Measurements from ENCODE around the gene SRSF11. TPM values are rescaled to one million over a fixed set of nuclear protein-coding genes. Genes with fewer than 3 reads are reported as not detected.
A peak's percentile ranks its signal among the peaks of the same experiment; 100 is the strongest.
"Not testable (repeated sequence)": the region's sequence is repeated elsewhere in the genome, so short reads cannot be mapped to it uniquely, and the experiment has no call there.

SRSF11 gene, protein sequence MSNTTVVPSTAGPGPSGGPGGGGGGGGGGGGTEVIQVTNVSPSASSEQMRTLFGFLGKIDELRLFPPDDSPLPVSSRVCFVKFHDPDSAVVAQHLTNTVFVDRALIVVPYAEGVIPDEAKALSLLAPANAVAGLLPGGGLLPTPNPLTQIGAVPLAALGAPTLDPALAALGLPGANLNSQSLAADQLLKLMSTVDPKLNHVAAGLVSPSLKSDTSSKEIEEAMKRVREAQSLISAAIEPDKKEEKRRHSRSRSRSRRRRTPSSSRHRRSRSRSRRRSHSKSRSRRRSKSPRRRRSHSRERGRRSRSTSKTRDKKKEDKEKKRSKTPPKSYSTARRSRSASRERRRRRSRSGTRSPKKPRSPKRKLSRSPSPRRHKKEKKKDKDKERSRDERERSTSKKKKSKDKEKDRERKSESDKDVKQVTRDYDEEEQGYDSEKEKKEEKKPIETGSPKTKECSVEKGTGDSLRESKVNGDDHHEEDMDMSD
- 187 and 195 TPM in 2 replicates for total RNA-seq

DNA sequence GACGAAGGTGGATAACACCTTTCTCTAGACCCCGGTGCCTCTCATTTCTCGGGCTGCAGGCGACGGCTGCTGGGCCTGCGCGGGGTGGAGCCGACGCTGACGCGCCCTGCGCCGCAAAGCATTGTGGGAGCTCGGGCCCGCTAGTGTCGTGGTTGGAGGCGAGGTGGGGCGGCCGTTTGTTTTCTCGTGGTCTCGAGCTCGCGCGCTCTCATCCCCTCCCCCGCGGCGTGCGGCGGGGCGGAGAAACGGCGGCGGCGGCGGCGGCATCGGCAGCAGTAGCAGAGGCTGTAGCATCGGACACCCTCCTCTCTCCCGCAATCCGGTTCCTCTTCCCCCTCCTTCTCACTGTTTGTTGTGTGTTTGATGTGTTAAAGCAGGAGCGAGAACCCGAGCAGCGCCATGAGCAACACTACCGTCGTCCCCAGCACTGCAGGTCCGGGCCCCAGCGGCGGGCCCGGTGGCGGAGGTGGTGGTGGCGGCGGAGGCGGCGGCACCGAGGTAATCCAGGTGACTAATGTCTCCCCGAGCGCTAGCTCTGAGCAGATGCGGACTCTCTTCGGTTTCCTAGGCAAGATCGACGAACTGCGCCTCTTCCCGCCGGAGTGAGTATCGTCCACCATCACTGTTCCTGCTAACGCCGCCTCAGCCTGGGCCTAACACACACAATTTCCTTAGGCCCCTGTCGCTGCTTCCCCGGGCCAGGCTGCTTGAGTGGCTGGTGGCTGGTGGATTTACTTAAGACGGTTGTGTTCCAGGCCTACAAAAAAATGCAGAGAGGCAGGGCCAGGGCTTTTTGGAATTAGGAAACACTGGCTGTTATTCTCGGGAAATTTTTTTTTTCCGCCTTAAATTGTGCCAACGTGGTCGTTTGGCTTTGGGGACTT lies at the start of gene SRSF11:
SRSF11 (plus strand) TSS at position 143 of the 884 bp plus-strand sequence; CDS start at position 400, 257 bp downstream.
- Mint-ChIP-seq H3K27me3 (no peaks in the 10 kb centered on the region), H3K9me3 (no peaks in the 10 kb centered on the region), H3K4me3 (peak within 1 kb of the TSS; percentile 96), H3K36me3 (ENCODE audit: low read depth) (peaks cover 36% of the 10 kb centered on the region), H3K27ac (peak within 1 kb of the TSS; percentile 99), H3K4me1 (peaks cover 33% of the 10 kb centered on the region)
- intact Hi-C loops (cut with micrococcal nuclease): loop anchor here (1.0 to 5.0 kb wide), 4 partner anchors 16 to 861 kb away; partner anchors contain the start of genes ANKRD13C, CTH, LRRC40 and ZRANB2
- DNase-seq: peak; percentile 99

DNA sequence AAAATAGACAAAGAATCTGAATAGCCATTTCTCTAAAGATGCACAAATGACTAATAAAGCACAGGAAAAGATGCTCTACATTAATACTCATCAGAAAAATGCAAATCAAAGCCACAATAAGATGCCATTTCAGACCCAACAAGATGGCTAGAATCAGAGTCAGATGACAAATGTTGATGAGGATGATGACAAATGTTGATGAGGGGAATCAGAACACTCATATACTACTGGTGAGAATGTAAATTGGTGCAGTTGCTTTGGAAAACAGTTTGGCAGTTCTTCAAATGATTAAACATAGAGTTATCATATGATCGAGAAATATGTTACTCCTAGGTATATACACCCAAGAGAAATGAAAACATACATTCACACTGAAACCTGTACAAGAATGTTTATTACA lies 49.7 kb upstream of the SRSF11 start:
- Mint-ChIP-seq H3K27me3 (no peaks in the 10 kb centered on the region), H3K4me3 (no peak overlapping the region), H3K27ac (no peak overlapping the region), H3K36me3 (ENCODE audit: low read depth) (peaks cover 19% of the 10 kb centered on the region), H3K9me3 (no peaks in the 10 kb centered on the region), H3K4me1 (peaks cover 7% of the 10 kb centered on the region)
- intact Hi-C loops (cut with micrococcal nuclease): no loop called here
- no peak for DNase-seq

DNA sequence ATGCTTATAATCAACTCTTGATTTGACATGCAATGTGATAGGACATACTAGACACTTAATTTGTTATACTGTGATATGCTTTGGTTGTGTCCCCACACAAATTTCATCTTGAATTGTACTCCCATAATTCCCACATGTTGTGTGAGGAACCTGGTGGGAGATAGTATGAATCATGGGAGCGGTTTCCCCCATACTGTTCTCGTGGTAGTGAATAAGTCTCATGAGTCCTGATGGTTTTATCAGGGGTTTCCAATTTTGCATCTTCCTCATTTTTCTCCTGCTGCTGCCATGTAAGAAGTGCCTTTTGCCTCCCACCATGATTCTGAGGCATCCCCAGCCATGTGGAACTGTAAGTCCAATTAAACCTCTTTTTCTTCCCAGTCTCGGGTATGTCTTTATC lies 36.0 kb upstream of the SRSF11 start:
- H3K9me3 Mint-ChIP-seq; H3K4me1 Mint-ChIP-seq; H3K27ac Mint-ChIP-seq; intact Hi-C loops (cut with micrococcal nuclease); H3K4me3 Mint-ChIP-seq; DNase-seq; H3K27me3 Mint-ChIP-seq: not testable (repeated sequence)
- peaks cover 13% of the 10 kb centered on the region for H3K36me3 Mint-ChIP-seq (ENCODE audit: low read depth)

DNA sequence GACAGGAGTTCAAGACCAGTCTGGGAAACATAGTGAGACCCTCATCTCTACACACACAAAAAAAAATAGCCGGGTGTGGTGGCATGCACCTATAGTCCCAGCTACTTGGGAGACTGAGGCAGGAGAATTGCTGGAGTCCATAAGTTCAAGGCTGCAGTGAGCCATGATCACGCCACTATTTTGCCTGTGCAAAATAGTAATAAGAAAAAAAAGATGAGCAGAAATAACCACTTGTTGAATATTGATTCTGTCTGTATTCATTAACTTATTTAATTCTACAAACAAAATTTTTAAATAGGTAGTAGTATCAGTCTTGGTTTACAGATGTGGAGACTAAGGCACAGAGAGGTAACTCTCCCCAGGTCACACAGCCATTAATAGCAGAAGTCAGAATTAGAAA lies 32.7 kb upstream of the SRSF11 start:
- H3K36me3 Mint-ChIP-seq (ENCODE audit: low read depth): peaks cover 13% of the 10 kb centered on the region
- H3K27ac Mint-ChIP-seq: no peak overlapping the region
- no peak for DNase-seq
- H3K27me3 Mint-ChIP-seq: no peaks in the 10 kb centered on the region
- H3K4me1 Mint-ChIP-seq: peaks cover 2% of the 10 kb centered on the region
- no peak overlapping the region for H3K4me3 Mint-ChIP-seq
- H3K9me3 Mint-ChIP-seq: peaks cover 6% of the 10 kb centered on the region
- intact Hi-C loops (cut with micrococcal nuclease): no loop called here

DNA sequence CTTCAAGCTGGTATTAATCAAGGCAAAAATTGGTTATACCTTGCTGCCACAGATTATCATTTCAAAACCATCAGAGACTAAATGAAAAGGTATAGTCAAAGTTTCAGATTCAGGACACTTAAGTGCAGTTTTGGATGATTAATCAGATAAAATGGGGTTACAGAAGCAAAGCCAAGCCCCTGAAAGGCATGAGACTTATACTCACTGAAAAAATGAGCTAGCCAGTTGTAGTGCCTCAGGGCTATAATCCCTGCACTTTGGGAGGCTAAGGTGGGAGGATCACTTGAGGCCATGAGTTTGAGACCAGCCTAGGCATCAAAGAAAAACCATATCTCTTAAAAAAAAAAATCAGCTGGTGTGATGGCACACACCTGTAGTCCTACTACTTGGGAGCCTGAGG lies 31.0 kb upstream of the SRSF11 start:
- peaks cover 6% of the 10 kb centered on the region for H3K9me3 Mint-ChIP-seq

DNA sequence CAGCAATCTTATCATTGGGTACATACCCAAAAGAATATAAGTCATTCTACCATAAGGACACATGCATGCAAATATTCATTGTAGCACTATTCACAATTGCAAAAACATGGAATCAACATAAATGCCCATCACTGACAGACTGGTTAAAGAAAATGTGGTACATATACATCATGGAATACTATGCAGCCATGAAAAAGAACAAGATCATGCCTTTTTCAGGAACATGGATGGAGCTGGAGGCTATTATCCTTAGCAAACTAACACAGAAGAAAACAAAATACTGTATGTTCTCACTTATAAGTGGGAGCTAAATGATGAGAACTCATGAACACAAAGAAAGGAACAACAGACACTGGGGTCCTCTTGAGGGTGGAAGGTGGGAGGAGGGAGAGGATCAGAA lies 28.7 kb upstream of the SRSF11 start:
- H3K27me3 Mint-ChIP-seq; intact Hi-C loops (cut with micrococcal nuclease); H3K4me1 Mint-ChIP-seq; H3K36me3 Mint-ChIP-seq (ENCODE audit: low read depth); H3K27ac Mint-ChIP-seq; H3K4me3 Mint-ChIP-seq; H3K9me3 Mint-ChIP-seq; DNase-seq: not testable (repeated sequence)

More for the DNA sequence above, 31.0 kb upstream of the SRSF11 start:
- intact Hi-C loops (cut with micrococcal nuclease): no loop called here
- H3K4me3 Mint-ChIP-seq: no peak overlapping the region
- H3K27me3 Mint-ChIP-seq: no peaks in the 10 kb centered on the region
- H3K4me1 Mint-ChIP-seq: peaks cover 2% of the 10 kb centered on the region
- H3K36me3 Mint-ChIP-seq (ENCODE audit: low read depth): peaks cover 8% of the 10 kb centered on the region
- no peak overlapping the region for H3K27ac Mint-ChIP-seq
- DNase-seq: no peak

DNA sequence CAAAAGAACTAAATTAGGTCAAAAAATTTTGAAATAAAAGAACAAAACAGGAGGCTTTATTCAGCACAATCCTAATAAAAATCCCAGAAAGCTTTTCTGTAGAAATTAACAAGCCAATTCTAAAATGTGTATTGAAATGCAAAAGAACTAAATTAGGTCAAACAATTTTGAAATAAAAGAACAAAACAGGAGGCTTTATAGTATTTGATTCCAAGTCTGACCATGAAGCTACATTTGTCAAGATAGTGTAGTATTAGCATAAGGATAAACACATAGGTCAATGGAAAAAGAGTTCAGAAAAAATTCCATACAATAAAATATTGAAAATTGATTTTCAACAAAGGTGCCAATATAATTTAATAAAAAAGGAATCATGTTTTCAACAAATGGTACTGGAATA lies 26.6 kb upstream of the SRSF11 start:
- H3K27ac Mint-ChIP-seq: no peak overlapping the region
- intact Hi-C loops (cut with micrococcal nuclease): no loop called here
- no peaks in the 10 kb centered on the region for H3K27me3 Mint-ChIP-seq
- no peak for DNase-seq
- H3K9me3 Mint-ChIP-seq: peaks cover 6% of the 10 kb centered on the region
- peaks cover 2% of the 10 kb centered on the region for H3K4me1 Mint-ChIP-seq
- peaks cover 10% of the 10 kb centered on the region for H3K36me3 Mint-ChIP-seq (ENCODE audit: low read depth)
- H3K4me3 Mint-ChIP-seq: no peak overlapping the region

DNA sequence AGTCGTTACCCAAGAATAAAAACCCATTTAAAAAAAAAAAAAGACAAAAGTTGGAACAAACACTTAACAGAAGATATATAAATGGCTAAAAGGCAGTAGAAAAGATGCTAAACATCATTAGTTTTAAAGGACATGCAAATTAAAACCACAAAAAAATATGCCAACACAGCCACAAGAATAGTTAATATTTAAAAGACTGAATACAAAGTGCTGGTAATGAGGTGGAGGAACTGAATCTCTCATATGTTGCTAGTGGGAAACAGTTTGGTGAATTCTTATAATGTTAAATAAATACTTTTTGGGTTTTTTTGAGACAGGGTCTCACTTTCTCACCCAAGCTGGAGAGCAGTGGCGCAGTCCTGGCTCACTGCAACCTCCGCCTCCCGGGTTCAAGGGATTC lies 25.8 kb upstream of the SRSF11 start:
- Mint-ChIP-seq H3K4me1 (peaks cover 2% of the 10 kb centered on the region), H3K36me3 (ENCODE audit: low read depth) (peaks cover 10% of the 10 kb centered on the region), H3K9me3 (peaks cover 6% of the 10 kb centered on the region), H3K27ac (no peak overlapping the region), H3K27me3 (no peaks in the 10 kb centered on the region), H3K4me3 (no peak overlapping the region)
- DNase-seq: no peak
- intact Hi-C loops (cut with micrococcal nuclease): no loop called here

DNA sequence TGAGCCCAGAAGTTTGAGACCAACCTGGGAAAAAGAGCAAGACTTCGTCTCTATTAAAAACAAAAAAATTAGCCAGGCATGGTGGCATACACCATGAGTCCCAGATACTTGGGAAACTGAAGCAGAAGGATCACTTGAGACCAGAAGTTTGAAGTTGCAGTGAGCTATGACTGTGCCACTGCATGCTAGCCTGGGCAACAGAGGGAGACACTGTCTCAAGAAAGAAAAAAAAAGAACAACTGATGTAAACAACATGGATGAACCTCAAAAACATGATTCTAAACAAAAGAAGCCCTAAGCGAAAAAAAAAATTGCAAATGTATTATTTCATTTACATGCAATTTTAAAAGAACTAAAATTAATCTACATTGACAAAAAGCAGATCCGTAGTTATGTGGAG lies 24.8 kb upstream of the SRSF11 start:
- Mint-ChIP-seq H3K4me1 (peaks cover 4% of the 10 kb centered on the region), H3K36me3 (ENCODE audit: low read depth) (peaks cover 10% of the 10 kb centered on the region), H3K27me3 (no peaks in the 10 kb centered on the region), H3K4me3 (no peak overlapping the region), H3K27ac (no peak overlapping the region), H3K9me3 (peaks cover 6% of the 10 kb centered on the region)
- intact Hi-C loops (cut with micrococcal nuclease): no loop called here
- DNase-seq: no peak

DNA sequence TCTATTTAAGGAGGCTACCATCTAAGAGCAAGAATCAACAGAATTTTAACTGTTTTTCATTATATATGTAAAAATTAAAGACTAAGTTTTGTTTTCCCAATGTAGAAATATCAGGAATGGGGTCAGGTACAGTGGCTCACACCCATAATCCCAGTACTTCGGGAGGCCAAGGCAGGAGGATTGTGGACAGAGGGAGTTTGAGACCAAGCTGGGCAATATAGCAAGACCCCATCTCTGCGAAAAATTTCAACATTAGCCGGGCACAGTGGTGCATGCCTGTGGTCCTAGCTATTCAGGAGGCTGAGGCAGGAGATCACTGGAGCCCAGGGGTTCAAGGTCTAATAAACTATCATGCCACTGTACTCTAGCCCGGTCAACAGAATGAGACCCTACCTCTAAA lies 21.1 kb upstream of the SRSF11 start:
- Mint-ChIP-seq H3K9me3 (no peaks in the 10 kb centered on the region), H3K36me3 (ENCODE audit: low read depth) (peaks cover 4% of the 10 kb centered on the region), H3K4me1 (peaks cover 27% of the 10 kb centered on the region), H3K27ac (no peak overlapping the region), H3K4me3 (no peak overlapping the region), H3K27me3 (no peaks in the 10 kb centered on the region)
- DNase-seq: no peak
- intact Hi-C loops (cut with micrococcal nuclease): no loop called here

DNA sequence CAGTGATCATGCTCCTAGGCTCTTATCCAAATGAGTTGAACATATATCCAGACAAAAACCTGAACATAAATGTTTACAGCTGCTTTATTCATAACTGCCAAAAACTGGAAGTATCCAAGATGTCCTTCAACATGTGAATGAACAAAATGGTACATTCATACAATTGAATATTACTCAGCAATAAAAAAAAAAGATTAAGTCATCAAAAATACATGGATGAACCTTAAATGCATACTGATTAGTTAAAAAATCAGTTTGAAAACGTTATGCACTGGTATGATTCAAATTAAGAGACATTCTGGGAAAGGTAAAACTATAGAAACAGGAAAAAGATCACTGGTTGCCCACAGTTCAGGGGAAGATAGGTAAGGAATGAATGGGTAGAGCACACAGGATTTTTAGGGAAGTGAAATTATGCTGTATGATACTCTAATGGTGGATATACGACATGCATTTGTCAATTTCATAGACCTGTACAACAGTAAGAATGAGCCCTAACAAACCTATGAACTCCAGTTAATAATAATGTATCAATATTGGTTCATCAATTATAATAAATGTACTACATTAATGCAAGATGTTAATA lies 18.9 kb upstream of the SRSF11 start:
- no peaks in the 10 kb centered on the region for H3K27me3 Mint-ChIP-seq
- no peak overlapping the region for H3K27ac Mint-ChIP-seq
- no peak for DNase-seq
- H3K9me3 Mint-ChIP-seq: no peaks in the 10 kb centered on the region
- intact Hi-C loops (cut with micrococcal nuclease): no loop called here
- H3K36me3 Mint-ChIP-seq (ENCODE audit: low read depth): peaks cover 6% of the 10 kb centered on the region
- H3K4me3 Mint-ChIP-seq: no peak overlapping the region
- H3K4me1 Mint-ChIP-seq: peaks cover 31% of the 10 kb centered on the region

DNA sequence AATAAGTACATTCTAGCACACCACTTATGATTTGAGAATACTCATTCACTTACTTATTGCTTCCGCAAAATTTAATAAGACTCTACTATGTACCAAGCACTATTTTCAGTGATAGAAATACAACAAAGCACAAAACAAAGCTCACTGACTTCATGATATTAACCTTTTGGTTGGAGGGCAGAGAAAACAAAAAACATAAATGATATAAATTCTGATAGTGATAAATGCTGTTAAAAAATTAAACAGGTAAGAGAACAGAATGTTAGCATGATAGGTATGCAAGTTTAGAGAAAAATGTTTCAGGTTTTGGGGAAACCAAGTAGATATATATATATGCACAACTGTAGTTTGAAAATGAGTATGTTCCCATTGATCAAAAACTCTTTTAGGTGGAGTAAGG lies 17.0 kb upstream of the SRSF11 start:
- peak overlapping the region; percentile 99 for H3K27ac Mint-ChIP-seq
- peaks cover 14% of the 10 kb centered on the region for H3K36me3 Mint-ChIP-seq (ENCODE audit: low read depth)
- H3K27me3 Mint-ChIP-seq: no peaks in the 10 kb centered on the region
- intact Hi-C loops (cut with micrococcal nuclease): no loop called here
- peak overlapping the region; percentile 95 for H3K4me3 Mint-ChIP-seq
- peaks cover 42% of the 10 kb centered on the region for H3K4me1 Mint-ChIP-seq
- no peak for DNase-seq
- no peaks in the 10 kb centered on the region for H3K9me3 Mint-ChIP-seq

DNA sequence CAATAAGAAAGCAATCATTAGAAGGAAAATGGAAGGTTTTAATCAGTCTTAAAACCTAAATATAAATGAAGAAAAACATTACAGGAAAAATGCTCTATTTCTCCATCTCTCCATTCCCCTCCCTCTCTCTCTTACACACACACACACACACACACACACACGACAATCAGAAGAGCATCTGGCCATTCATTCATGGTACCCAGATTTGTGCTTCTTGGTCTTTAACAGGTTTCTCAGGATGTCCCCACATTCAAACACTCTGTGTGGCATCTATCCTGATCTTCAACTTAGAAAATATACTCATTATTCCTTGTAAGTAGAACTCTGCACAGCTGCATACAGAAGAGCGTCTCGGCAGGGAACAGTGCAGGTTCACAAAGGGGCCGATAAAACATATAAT lies 16.6 kb upstream of the SRSF11 start:
- no peak for DNase-seq
- peak overlapping the region; percentile 99 for H3K27ac Mint-ChIP-seq
- H3K9me3 Mint-ChIP-seq: no peaks in the 10 kb centered on the region
- peaks cover 14% of the 10 kb centered on the region for H3K36me3 Mint-ChIP-seq (ENCODE audit: low read depth)
- peak overlapping the region; percentile 95 for H3K4me3 Mint-ChIP-seq
- intact Hi-C loops (cut with micrococcal nuclease): no loop called here
- no peaks in the 10 kb centered on the region for H3K27me3 Mint-ChIP-seq
- H3K4me1 Mint-ChIP-seq: peaks cover 42% of the 10 kb centered on the region

DNA sequence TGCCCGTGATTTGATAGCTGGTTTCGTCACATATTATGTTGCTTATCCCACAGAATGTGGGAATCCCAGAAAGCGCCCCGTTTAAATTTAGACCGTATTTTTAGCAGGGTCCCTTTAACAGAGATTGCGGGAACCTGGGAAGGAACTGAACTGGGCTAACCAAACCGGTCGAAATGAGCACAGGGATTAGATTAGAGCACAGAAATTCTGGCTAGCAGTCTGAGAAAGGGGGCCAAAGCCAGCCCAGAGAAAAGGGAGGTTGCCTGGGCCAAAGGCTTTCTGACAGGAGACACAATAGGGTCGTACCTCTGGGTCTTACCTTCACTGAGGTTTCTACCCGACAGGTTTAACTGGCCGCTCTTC lies 16.1 kb upstream of the SRSF11 start:
- peaks cover 46% of the 10 kb centered on the region for H3K4me1 Mint-ChIP-seq
- intact Hi-C loops (cut with micrococcal nuclease): loop anchor here (1.0 kb wide), 5 partner anchors 9 to 876 kb away; partner anchors contain the start of genes ANKRD13C, CTH, SRSF11 and ZRANB2
- peaks cover 18% of the 10 kb centered on the region for H3K36me3 Mint-ChIP-seq (ENCODE audit: low read depth)
- peak overlapping the region; percentile 95 for H3K4me3 Mint-ChIP-seq
- DNase-seq: no peak
- no peaks in the 10 kb centered on the region for H3K27me3 Mint-ChIP-seq
- no peaks in the 10 kb centered on the region for H3K9me3 Mint-ChIP-seq
- H3K27ac Mint-ChIP-seq: peak overlapping the region; percentile 99

Measured in activated CD4-positive, alpha-beta T cell treated with anti-CD3 and anti-CD28 coated beads, Interleukin-2, amount 10 ng/mL, durations not matched to agents 24 days and 14 days (primary cell).